ENCODE data around the gene C12orf57. TPM values are rescaled to one million over a fixed set of nuclear protein-coding genes. Genes with fewer than 3 reads are reported as not detected.

The C12orf57 gene
- total RNA-seq (100 to 1,000 TPM; 134 to 213 (median 167) TPM), polyA plus RNA-seq (100 to 1,000 TPM; 182 to 654 TPM)
- long read RNA-seq, donor 1, transcript C12orf57-201 (3 exons, 560 nt), result major isoform, 48 of 124 reads
- long read RNA-seq, donor 1, partial matches to known transcripts, result 2 of 124 reads
- long read RNA-seq, donor 1, other reads (novel, unspliced or antisense), result 70 of 124 reads
- long read RNA-seq, donor 2, transcript C12orf57-201 (3 exons, 560 nt), result major isoform, 72 of 197 reads
- long read RNA-seq, donor 2, transcript C12orf57-202 (3 exons, 662 nt), result minor isoform, 5 of 197 reads
- long read RNA-seq, donor 2, partial matches to known transcripts, result 3 of 197 reads
- long read RNA-seq, donor 2, other reads (novel, unspliced or antisense), result 116 of 197 reads
- long read RNA-seq, donor 3, transcript C12orf57-201 (3 exons, 560 nt), result major isoform, 9 of 15 reads
- long read RNA-seq, donor 3, partial matches to known transcripts, result 1 of 15 reads
- long read RNA-seq, donor 3, other reads (novel, unspliced or antisense), result 5 of 15 reads

GRCh38 chr12:6943722-6944380 is at the start of gene C12orf57, which contains the start of gene RNU7-1:
C12orf57 (plus strand) TSS chr12:6944022; CDS start chr12:6944122, 100 bp downstream.
RNU7-1 (plus strand) TSS chr12:6943816.
- ATAC-seq, result peak; percentile 60 to 83 (median 76)
- peaks cover 19 to 69% (median 47%) of the 10 kb centered on the region in 9 donors for H3K4me1 ChIP-seq

DNA sequence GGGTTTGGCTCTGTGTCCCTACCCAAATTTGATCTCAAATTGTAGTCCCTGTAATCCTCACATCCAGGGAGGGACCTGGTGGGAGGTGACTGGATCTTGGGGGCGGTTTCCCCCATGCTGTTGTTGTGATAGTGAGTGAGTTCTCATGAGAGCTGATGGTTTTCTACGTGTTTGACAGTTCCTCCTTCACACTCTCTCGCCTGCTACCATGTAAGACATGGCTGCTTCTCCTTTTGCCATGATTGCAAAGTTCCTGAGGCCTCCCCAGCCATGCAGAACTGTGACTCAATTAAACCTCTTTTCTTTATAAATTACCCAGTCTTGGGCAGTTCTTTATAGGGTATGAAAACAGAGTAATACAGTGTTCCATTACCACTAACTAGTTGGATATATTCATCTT is 49.5 kb upstream of the C12orf57 start:
- Histone ChIP-seq H3K4me3 (no peak overlapping the region), H3K4me1 (peaks cover 0 to 19% (median 13%) of the 10 kb centered on the region in 9 donors), H3K9me3 (no peaks in the 10 kb centered on the region), H3K27me3 (no peaks in the 10 kb centered on the region), H3K27ac (no peak overlapping the region), H3K36me3 (no peaks in the 10 kb centered on the region)
- DNase-seq, result no peak
- WGBS, 2 donors, result 84 to 85% methylated on average over 3 of the region's 3 CpGs
- no peak for ATAC-seq
- intact Hi-C loops (cut with DNase I), result no loop called here
- no peak for TF ChIP-seq CTCF (IDR thresholded peaks at IDR 0.05)

More at GRCh38 chr12:6943722-6944380, at the start of gene C12orf57, which contains the start of gene RNU7-1:
- intact Hi-C loops (cut with DNase I), result loop anchor here in 9 of 10 donors (1.0 to 10.0 kb wide), 15 partner anchors 17 to 171 kb away; partner anchors contain the start of genes C1R (in 3 of the 9), C1RL (in 1 of the 9), EMG1 (in 1 of the 9) and LPCAT3 (in 1 of the 9)
- H3K4me3 ChIP-seq, result peak within 1 kb of the TSS; percentile 56 to 96 (median 78)
- no peaks in the 10 kb centered on the region for H3K27me3 ChIP-seq
- peaks cover 0 to 55% (median 11%) of the 10 kb centered on the region in 9 donors for H3K36me3 ChIP-seq
- H3K27ac ChIP-seq, result peak within 1 kb of the TSS; percentile 84 to 99 (median 96)
- no peaks in the 10 kb centered on the region for H3K9me3 ChIP-seq
- TF ChIP-seq CTCF (IDR thresholded peaks at IDR 0.05), result no peak
- WGBS, 2 donors, result 0% methylated on average over 31 of the region's 31 CpGs
- peak; percentile 77 to 85 for DNase-seq

- Histone ChIP-seq H3K4me3 (no peak overlapping the region), H3K9me3 (no peaks in the 10 kb centered on the region), H3K27ac (no peak overlapping the region), H3K4me1 (peaks cover 0 to 13% (median 5%) of the 10 kb centered on the region in 9 donors), H3K36me3 (no peaks in the 10 kb centered on the region), H3K27me3 (no peaks in the 10 kb centered on the region)
- TF ChIP-seq CTCF (IDR thresholded peaks at IDR 0.05), result no peak
- intact Hi-C loops (cut with DNase I), result no loop called here
- ATAC-seq (no peak), DNase-seq (no peak)
- WGBS, 2 donors, result 79 to 81% methylated on average over 6 of the region's 6 CpGs
Observed at GRCh38 chr12:6896846-6897435, 46.9 kb upstream of the C12orf57 start.

DNA sequence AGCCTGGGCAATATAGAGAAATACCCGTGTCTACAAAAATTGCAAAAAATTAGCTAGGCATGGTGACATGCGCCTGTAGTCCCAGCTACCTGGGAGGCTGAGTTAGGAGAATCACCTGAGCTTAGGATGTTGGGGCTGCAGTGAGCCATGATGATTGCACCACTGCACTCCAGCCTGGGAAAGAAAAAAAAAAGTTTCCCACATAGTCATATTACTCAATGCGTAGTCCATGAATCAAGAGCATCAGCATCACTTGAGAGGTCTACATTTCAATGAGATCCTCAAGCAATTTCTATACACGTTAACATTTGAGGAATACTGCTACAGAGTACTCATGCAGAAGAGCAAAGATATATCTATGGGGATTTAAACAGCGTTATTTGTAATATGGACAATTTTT is 44.4 kb upstream of the C12orf57 start:
- no peak for ATAC-seq
- H3K27ac ChIP-seq, result no peak overlapping the region
- intact Hi-C loops (cut with DNase I), result no loop called here
- no peak for TF ChIP-seq CTCF (IDR thresholded peaks at IDR 0.05)
- DNase-seq, result no peak
- peaks cover 0 to 18% (median 11%) of the 10 kb centered on the region in 9 donors for H3K4me1 ChIP-seq
- H3K4me3 ChIP-seq, result no peak overlapping the region
- H3K9me3 ChIP-seq, result no peaks in the 10 kb centered on the region
- 73 to 89% methylated on average over 5 of the region's 5 CpGs for WGBS, 2 donors
- no peaks in the 10 kb centered on the region for H3K27me3 ChIP-seq
- H3K36me3 ChIP-seq, result no peaks in the 10 kb centered on the region
